GM21737 (cell line): Measurements from ENCODE around the gene TRIO.

Experiments used
- ATAC-seq: cut with Tn5 transposase; IDR thresholded peaks from one replicate; pipeline ENCODE4 v1.9.1; 2021; ENCODE audit warnings: mild to moderate bottlenecking, moderate library complexity; ENCODE audit not compliant: unreplicated experiment

Gene TRIO

GRCh38 chr5:14465776-14466175 lies 322.6 kb downstream of the TRIO start:
- ATAC-seq: no peak

GRCh38 chr5:14467251-14467650 lies 324.1 kb downstream of the TRIO start:
- no peak for ATAC-seq

- no peak for ATAC-seq
Measured at GRCh38 chr5:14467886-14468285, 324.7 kb downstream of the TRIO start.

- ATAC-seq: no peak
Measured at GRCh38 chr5:14469551-14470377, 326.6 kb downstream of the TRIO start.

GRCh38 chr5:14471507-14471906 lies 328.4 kb downstream of the TRIO start:
- no peak for ATAC-seq

- no peak for ATAC-seq
Measured at GRCh38 chr5:14472986-14473567, 329.9 kb downstream of the TRIO start.

GRCh38 chr5:14475045-14475444 lies 331.9 kb downstream of the TRIO start:
- ATAC-seq: no peak

- ATAC-seq: no peak
Measured at GRCh38 chr5:14476786-14477435, 333.8 kb downstream of the TRIO start.

GRCh38 chr5:14479143-14479696 lies 336.1 kb downstream of the TRIO start:
- no peak for ATAC-seq

- no peak for ATAC-seq
Measured at GRCh38 chr5:14481349-14481748, 338.2 kb downstream of the TRIO start.

- ATAC-seq: no peak
Measured at GRCh38 chr5:14482085-14482484, 338.9 kb downstream of the TRIO start.

- no peak for ATAC-seq
Measured at GRCh38 chr5:14483504-14484157, 340.5 kb downstream of the TRIO start.

- no peak for ATAC-seq
Measured at GRCh38 chr5:14486486-14486885, 343.3 kb downstream of the TRIO start.

GRCh38 chr5:14486996-14487896 lies 344.1 kb downstream of the TRIO start:
- no peak for ATAC-seq

- ATAC-seq: no peak
Measured at GRCh38 chr5:14487897-14488570, 344.9 kb downstream of the TRIO start.

GRCh38 chr5:14488709-14489108 lies 345.6 kb downstream of the TRIO start:
- no peak for ATAC-seq

GRCh38 chr5:14489643-14490042 lies 346.5 kb downstream of the TRIO start:
- ATAC-seq: no peak

GRCh38 chr5:14490309-14490711 lies 347.2 kb downstream of the TRIO start:
- ATAC-seq: no peak

- no peak for ATAC-seq
Measured at GRCh38 chr5:14491015-14491915, 348.1 kb downstream of the TRIO start.
